ENCODE results near the gene CDK6.
A peak's percentile ranks its signal among the peaks of the same experiment; 100 is the strongest.
"Not testable (repeated sequence)": the region's sequence is repeated elsewhere in the genome, so short reads cannot be mapped to it uniquely, and the experiment has no call there.

The CDK6 gene

GRCh38 chr7:92748495-92748894 lies 87.9 kb downstream of the CDK6 start:
- TF ChIP-seq EZH2 (IDR thresholded peaks at IDR 0.05; ENCODE audit: borderline replicate concordance, low read depth, low read length, severe bottlenecking) (no peak), CTCF (IDR thresholded peaks at IDR 0.05; ENCODE audit: borderline replicate concordance, extremely low read depth, low read length, poor library complexity, severe bottlenecking) (no peak)
- H3K27me3 ChIP-seq (ENCODE audit: insufficient read depth, low read length, poor library complexity), result no peaks in the 10 kb centered on the region
- peak overlapping the region; percentile 64 for H3K27ac ChIP-seq (ENCODE audit: low read length)
- DNase-seq, result no peak
- peaks cover 89% of the 10 kb centered on the region for H3K4me1 ChIP-seq (ENCODE audit: insufficient read depth, low read length)
- peak; percentile 24; the same call in 1 of the 3 replicates for ATAC-seq (ENCODE audit: insufficient read depth, low read depth)
- H3K9ac ChIP-seq (ENCODE audit: low read depth, low read length), result no peak overlapping the region
- H3K9me3 ChIP-seq (ENCODE audit: insufficient read depth, low read length, severe bottlenecking), result no peaks in the 10 kb centered on the region
- peaks cover 100% of the 10 kb centered on the region for H3K79me2 ChIP-seq (ENCODE audit: insufficient read depth, low read length)
- H3K4me2 ChIP-seq (ENCODE audit: insufficient read depth, low read length), result no peak overlapping the region
- H4K20me1 ChIP-seq (ENCODE audit: insufficient read depth, low read length), result no peaks in the 10 kb centered on the region
- peaks cover 93% of the 10 kb centered on the region for H3K36me3 ChIP-seq (ENCODE audit: insufficient read depth, low read length)
- no peak overlapping the region for H3K4me3 ChIP-seq (ENCODE audit: low read depth in 1 of 2, low read length in 2 of 2)
- H2AFZ ChIP-seq (ENCODE audit: low read depth, low read length), result no peak overlapping the region

GRCh38 chr7:92747041-92747835 lies 89.1 kb downstream of the CDK6 start:
- H3K79me2 ChIP-seq (ENCODE audit: insufficient read depth, low read length), result peaks cover 100% of the 10 kb centered on the region
- no peak for DNase-seq

GRCh38 chr7:92745241-92745640 lies 91.1 kb downstream of the CDK6 start:
- Histone ChIP-seq H4K20me1 (ENCODE audit: insufficient read depth, low read length) (0 out of 2 replicates have a peak, but pooled peaks cover 2% of the 10 kb centered on the region), H3K4me1 (ENCODE audit: insufficient read depth, low read length) (peaks cover 94% of the 10 kb centered on the region), H3K36me3 (ENCODE audit: insufficient read depth, low read length) (peaks cover 87% of the 10 kb centered on the region), H3K4me3 (ENCODE audit: low read depth in 1 of 2, low read length in 2 of 2) (no peak overlapping the region), H3K9me3 (ENCODE audit: insufficient read depth, low read length, severe bottlenecking) (no peaks in the 10 kb centered on the region), H3K27ac (ENCODE audit: low read length) (peak overlapping the region; percentile 58; the same call in 1 of the 2 replicates), H2AFZ (ENCODE audit: low read depth, low read length) (no peak overlapping the region), H3K79me2 (ENCODE audit: insufficient read depth, low read length) (peaks cover 100% of the 10 kb centered on the region), H3K27me3 (ENCODE audit: insufficient read depth, low read length, poor library complexity) (no peaks in the 10 kb centered on the region), H3K9ac (ENCODE audit: low read depth, low read length) (no peak overlapping the region), H3K4me2 (ENCODE audit: insufficient read depth, low read length) (no peak overlapping the region)
- TF ChIP-seq EZH2 (IDR thresholded peaks at IDR 0.05; ENCODE audit: borderline replicate concordance, low read depth, low read length, severe bottlenecking) (no peak), CTCF (IDR thresholded peaks at IDR 0.05; ENCODE audit: borderline replicate concordance, extremely low read depth, low read length, poor library complexity, severe bottlenecking) (no peak)
- ATAC-seq (ENCODE audit: insufficient read depth, low read depth), result no peak
- DNase-seq, result no peak

More at GRCh38 chr7:92747041-92747835, 89.1 kb downstream of the CDK6 start:
- peaks cover 89% of the 10 kb centered on the region for H3K4me1 ChIP-seq (ENCODE audit: insufficient read depth, low read length)
- no peaks in the 10 kb centered on the region for H4K20me1 ChIP-seq (ENCODE audit: insufficient read depth, low read length)
- no peak overlapping the region for H2AFZ ChIP-seq (ENCODE audit: low read depth, low read length)
- TF ChIP-seq CTCF (IDR thresholded peaks at IDR 0.05; ENCODE audit: borderline replicate concordance, extremely low read depth, low read length, poor library complexity, severe bottlenecking) (no peak), EZH2 (IDR thresholded peaks at IDR 0.05; ENCODE audit: borderline replicate concordance, low read depth, low read length, severe bottlenecking) (no peak)
- no peak overlapping the region for H3K4me2 ChIP-seq (ENCODE audit: insufficient read depth, low read length)
- peak overlapping the region; percentile 64 for H3K27ac ChIP-seq (ENCODE audit: low read length)
- H3K9ac ChIP-seq (ENCODE audit: low read depth, low read length), result no peak overlapping the region
- no peak for ATAC-seq (ENCODE audit: insufficient read depth, low read depth)
- H3K27me3 ChIP-seq (ENCODE audit: insufficient read depth, low read length, poor library complexity), result no peaks in the 10 kb centered on the region
- H3K4me3 ChIP-seq (ENCODE audit: low read depth in 1 of 2, low read length in 2 of 2), result no peak overlapping the region
- no peaks in the 10 kb centered on the region for H3K9me3 ChIP-seq (ENCODE audit: insufficient read depth, low read length, severe bottlenecking)
- H3K36me3 ChIP-seq (ENCODE audit: insufficient read depth, low read length), result peaks cover 91% of the 10 kb centered on the region

GRCh38 chr7:92744180-92744579 lies 92.2 kb downstream of the CDK6 start:
- not testable (repeated sequence) for ATAC-seq (ENCODE audit: insufficient read depth, low read depth); H3K4me2 ChIP-seq (ENCODE audit: insufficient read depth, low read length); H3K4me3 ChIP-seq (ENCODE audit: low read depth in 1 of 2, low read length in 2 of 2); DNase-seq; H2AFZ ChIP-seq (ENCODE audit: low read depth, low read length); H3K9ac ChIP-seq (ENCODE audit: low read depth, low read length); H4K20me1 ChIP-seq (ENCODE audit: insufficient read depth, low read length); H3K27me3 ChIP-seq (ENCODE audit: insufficient read depth, low read length, poor library complexity); H3K9me3 ChIP-seq (ENCODE audit: insufficient read depth, low read length, severe bottlenecking)
- Histone ChIP-seq H3K79me2 (ENCODE audit: insufficient read depth, low read length) (peaks cover 100% of the 10 kb centered on the region), H3K27ac (ENCODE audit: low read length) (peak overlapping the region; percentile 51), H3K4me1 (ENCODE audit: insufficient read depth, low read length) (peaks cover 93% of the 10 kb centered on the region), H3K36me3 (ENCODE audit: insufficient read depth, low read length) (peaks cover 87% of the 10 kb centered on the region)
